ENCODE data around the gene LGALS3BP.

Gene LGALS3BP

DNA sequence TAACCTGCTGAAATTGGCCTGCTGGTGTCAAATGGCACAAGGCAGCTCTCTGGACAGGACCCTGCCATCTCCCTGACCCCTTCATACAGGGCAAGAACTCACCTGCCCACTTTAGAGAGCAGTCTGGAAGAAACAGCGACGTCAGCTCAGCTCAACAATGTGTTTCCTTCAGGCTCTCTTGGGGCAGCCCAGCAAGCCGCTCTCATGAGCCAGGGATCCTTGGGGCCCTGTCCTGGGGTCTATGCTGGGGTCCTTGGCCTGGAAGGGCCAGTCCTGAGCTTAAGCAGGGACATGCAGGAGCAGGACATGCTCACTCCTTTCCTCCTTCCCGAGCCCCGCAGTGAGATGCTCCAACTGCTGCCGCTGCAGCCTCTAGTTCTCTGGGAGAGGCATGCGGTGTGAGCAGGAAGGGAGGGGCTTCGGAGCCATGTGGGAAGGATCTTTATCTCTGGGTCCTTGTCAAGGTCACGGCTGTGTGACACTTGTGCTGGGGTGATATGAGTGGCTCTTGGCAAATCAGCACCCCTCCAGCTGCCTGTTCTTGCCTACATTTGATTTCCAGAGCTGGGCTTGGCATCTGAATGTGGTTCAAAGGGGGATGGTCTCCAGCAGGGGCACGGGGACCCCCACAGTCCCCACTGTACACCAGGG lies 47.7 kb upstream of the LGALS3BP start:
- Histone ChIP-seq H4K20me1 (ENCODE audit: insufficient read depth, low read length) (no peaks in the 10 kb centered on the region), H3K4me3 (ENCODE audit: low read depth, low read length, poor library complexity, severe bottlenecking) (no peak overlapping the region), H3K9ac (ENCODE audit: low read length) (no peak overlapping the region), H3K9me2 (ENCODE audit: low read depth, low read length) (no peaks in the 10 kb centered on the region), H3K9me3 (ENCODE audit: low read length) (no peaks in the 10 kb centered on the region), H3K27me3 (ENCODE audit: insufficient read depth, low read length) (peaks cover 12% of the 10 kb centered on the region; the same call in 1 of the 2 replicates), H3K4me1 (ENCODE audit: insufficient read depth, low read length, severe bottlenecking) (no peaks in the 10 kb centered on the region), H3K36me3 (ENCODE audit: insufficient read depth, low read length) (no peaks in the 10 kb centered on the region), H3K79me2 (ENCODE audit: insufficient read depth, low read length) (no peaks in the 10 kb centered on the region), H3K4me2 (ENCODE audit: low read length) (no peak overlapping the region), H2AFZ (ENCODE audit: low read length) (no peak overlapping the region), H3K27ac (ENCODE audit: low read depth, low read length, poor library complexity, severe bottlenecking) (no peak overlapping the region), H3F3A (ENCODE audit: insufficient read depth, low read length) (no peaks in the 10 kb centered on the region)
- TF ChIP-seq EZH2 (IDR thresholded peaks at IDR 0.05; ENCODE audit: borderline replicate concordance, low read length) = no peak
- TF ChIP-seq, protein P1, sequence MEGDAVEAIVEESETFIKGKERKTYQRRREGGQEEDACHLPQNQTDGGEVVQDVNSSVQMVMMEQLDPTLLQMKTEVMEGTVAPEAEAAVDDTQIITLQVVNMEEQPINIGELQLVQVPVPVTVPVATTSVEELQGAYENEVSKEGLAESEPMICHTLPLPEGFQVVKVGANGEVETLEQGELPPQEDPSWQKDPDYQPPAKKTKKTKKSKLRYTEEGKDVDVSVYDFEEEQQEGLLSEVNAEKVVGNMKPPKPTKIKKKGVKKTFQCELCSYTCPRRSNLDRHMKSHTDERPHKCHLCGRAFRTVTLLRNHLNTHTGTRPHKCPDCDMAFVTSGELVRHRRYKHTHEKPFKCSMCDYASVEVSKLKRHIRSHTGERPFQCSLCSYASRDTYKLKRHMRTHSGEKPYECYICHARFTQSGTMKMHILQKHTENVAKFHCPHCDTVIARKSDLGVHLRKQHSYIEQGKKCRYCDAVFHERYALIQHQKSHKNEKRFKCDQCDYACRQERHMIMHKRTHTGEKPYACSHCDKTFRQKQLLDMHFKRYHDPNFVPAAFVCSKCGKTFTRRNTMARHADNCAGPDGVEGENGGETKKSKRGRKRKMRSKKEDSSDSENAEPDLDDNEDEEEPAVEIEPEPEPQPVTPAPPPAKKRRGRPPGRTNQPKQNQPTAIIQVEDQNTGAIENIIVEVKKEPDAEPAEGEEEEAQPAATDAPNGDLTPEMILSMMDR (IDR thresholded peaks at IDR 0.05; ENCODE audit: low read length) = no peak

DNA sequence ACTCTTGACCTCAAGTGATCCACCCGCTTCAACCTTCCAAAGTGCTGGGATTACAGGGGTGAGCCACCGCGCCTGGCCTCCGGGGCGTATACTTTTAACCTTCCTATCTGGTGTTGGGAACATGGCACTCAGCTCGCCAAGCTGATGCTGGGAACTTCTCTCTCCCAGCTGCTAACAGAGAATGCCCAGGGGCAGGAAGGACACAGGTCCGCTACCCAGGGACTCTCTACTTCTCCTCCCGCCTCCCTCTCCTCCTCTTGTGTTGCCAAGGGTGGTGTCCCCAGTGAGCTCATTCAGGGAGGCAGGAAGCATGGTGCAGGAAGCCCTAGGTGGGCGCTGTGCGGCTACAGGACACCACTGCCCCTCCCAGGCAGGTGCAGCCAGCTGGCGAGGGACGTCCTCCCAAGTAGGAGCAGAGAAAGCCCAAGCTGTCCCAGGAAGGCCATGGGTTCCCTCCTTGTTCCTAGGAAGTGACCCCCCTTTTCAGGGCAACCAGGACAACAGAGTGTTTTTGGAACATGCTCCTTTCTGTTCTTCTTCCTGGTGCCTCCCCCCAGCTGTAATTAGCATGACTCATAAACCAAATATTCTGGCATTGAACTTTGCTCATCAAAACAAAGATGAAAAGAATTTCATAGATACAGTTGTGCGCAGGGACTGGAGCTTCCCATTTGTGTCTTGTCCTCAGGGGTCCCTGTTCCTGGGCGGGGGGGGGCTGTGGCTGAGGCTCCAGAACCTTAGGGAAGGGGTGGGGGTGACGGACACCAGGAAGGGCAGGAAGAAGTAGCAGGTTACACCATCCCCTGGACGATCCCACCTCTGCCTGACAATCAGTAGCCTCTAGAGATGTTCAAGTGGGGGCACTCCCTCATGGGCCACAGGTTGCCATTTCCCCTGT lies 46.9 kb upstream of the LGALS3BP start:
- H3K4me3 ChIP-seq (ENCODE audit: low read depth, low read length, poor library complexity, severe bottlenecking) = no peak overlapping the region
- no peak overlapping the region for H2AFZ ChIP-seq (ENCODE audit: low read length)
- no peaks in the 10 kb centered on the region for H3K79me2 ChIP-seq (ENCODE audit: insufficient read depth, low read length)
- no peak overlapping the region for H3K9ac ChIP-seq (ENCODE audit: low read length)
- no peaks in the 10 kb centered on the region for H3K9me3 ChIP-seq (ENCODE audit: low read length)
- H3K27ac ChIP-seq (ENCODE audit: low read depth, low read length, poor library complexity, severe bottlenecking) = no peak overlapping the region
- H4K20me1 ChIP-seq (ENCODE audit: insufficient read depth, low read length) = no peaks in the 10 kb centered on the region
- no peaks in the 10 kb centered on the region for H3F3A ChIP-seq (ENCODE audit: insufficient read depth, low read length)
- peaks cover 12% of the 10 kb centered on the region; the same call in 1 of the 2 replicates for H3K27me3 ChIP-seq (ENCODE audit: insufficient read depth, low read length)
- no peak overlapping the region for H3K4me2 ChIP-seq (ENCODE audit: low read length)
- H3K9me2 ChIP-seq (ENCODE audit: low read depth, low read length) = no peaks in the 10 kb centered on the region
- H3K4me1 ChIP-seq (ENCODE audit: insufficient read depth, low read length, severe bottlenecking) = no peaks in the 10 kb centered on the region
- TF ChIP-seq, protein P1 (IDR thresholded peaks at IDR 0.05; ENCODE audit: low read length) = no peak
- no peak for TF ChIP-seq EZH2 (IDR thresholded peaks at IDR 0.05; ENCODE audit: borderline replicate concordance, low read length)
- no peaks in the 10 kb centered on the region for H3K36me3 ChIP-seq (ENCODE audit: insufficient read depth, low read length)

DNA sequence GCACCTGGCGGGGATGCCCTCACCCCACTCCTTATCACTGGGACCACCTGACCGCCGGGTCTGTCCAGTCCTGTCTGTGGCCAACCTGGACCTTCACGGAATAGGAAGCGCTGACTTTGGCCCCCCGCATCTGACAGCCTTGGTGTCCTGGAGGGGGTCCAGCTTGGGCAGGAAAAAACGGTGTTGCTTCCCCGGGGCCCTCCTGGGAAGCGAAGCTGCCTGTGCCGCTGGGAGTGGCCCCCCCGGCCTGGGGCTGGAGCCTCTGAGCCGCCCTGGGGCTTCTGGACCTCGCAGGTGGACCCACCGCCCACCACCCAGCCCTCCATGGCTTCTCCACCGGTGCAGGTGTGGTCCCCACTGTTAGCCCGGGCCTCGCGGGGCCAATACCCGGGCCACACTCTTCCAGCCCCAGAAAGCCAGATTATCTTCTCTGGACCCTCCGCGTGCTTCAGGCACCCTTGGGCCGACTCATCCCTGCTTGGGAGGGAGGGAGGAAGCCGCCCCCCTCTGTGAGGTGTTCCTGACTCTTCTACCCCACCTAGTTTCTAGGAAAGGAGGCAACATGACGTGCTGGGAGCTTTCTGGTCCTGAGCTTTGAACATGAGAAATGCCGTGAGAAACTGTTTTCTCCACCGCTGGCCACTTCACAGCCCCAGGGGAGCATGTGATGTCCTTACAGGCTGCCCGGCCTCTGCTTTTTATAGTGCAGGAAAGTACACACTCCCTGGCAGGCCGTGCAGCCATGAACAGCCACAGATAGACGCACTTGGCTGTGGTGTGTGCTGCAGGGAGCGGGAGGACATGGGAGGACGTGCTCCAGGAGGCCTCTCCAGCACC lies 45.4 kb upstream of the LGALS3BP start:
- no peaks in the 10 kb centered on the region for H3K4me1 ChIP-seq (ENCODE audit: insufficient read depth, low read length, severe bottlenecking)
- H3K27me3 ChIP-seq (ENCODE audit: insufficient read depth, low read length) = peaks cover 12% of the 10 kb centered on the region; the same call in 1 of the 2 replicates
- H3K36me3 ChIP-seq (ENCODE audit: insufficient read depth, low read length) = no peaks in the 10 kb centered on the region
- H3K79me2 ChIP-seq (ENCODE audit: insufficient read depth, low read length) = no peaks in the 10 kb centered on the region
- H2AFZ ChIP-seq (ENCODE audit: low read length) = no peak overlapping the region
- H3K9me3 ChIP-seq (ENCODE audit: low read length) = no peaks in the 10 kb centered on the region
- TF ChIP-seq, protein P1 (IDR thresholded peaks at IDR 0.05; ENCODE audit: low read length) = no peak
- TF ChIP-seq EZH2 (IDR thresholded peaks at IDR 0.05; ENCODE audit: borderline replicate concordance, low read length) = no peak
- no peak overlapping the region for H3K27ac ChIP-seq (ENCODE audit: low read depth, low read length, poor library complexity, severe bottlenecking)
- no peaks in the 10 kb centered on the region for H4K20me1 ChIP-seq (ENCODE audit: insufficient read depth, low read length)
- no peak overlapping the region for H3K4me2 ChIP-seq (ENCODE audit: low read length)
- H3K9ac ChIP-seq (ENCODE audit: low read length) = no peak overlapping the region
- H3K4me3 ChIP-seq (ENCODE audit: low read depth, low read length, poor library complexity, severe bottlenecking) = no peak overlapping the region
- H3F3A ChIP-seq (ENCODE audit: insufficient read depth, low read length) = no peaks in the 10 kb centered on the region
- no peaks in the 10 kb centered on the region for H3K9me2 ChIP-seq (ENCODE audit: low read depth, low read length)

All from OCI-LY1 (cell line).